Sigmoid colon (tissue), 3 donors: Measurements from ENCODE around the gene AQR.

Experiments used
- CTCF ChIP-seq, 4 experiments: fragments of 450-650 bp in 3 of 4; fragments of 200-600 bp in 1 of 4; IDR thresholded peaks; one replicate each; pipeline ENCODE4 v1.5.1; 2016 to 2019; ENCODE audit warnings: antibody characterized with exemption in 4 of 4, mild to moderate bottlenecking in 3 of 4, moderate library complexity in 2 of 4
- POLR2A ChIP-seq, 2 donors: fragments of 450-650 bp; IDR thresholded peaks; one replicate each; pipeline ENCODE4 v1.6.1; 2016; ENCODE audit warnings: antibody characterized with exemption in 2 of 2, mild to moderate bottlenecking in 2 of 2, moderate library complexity in 2 of 2

DNA sequence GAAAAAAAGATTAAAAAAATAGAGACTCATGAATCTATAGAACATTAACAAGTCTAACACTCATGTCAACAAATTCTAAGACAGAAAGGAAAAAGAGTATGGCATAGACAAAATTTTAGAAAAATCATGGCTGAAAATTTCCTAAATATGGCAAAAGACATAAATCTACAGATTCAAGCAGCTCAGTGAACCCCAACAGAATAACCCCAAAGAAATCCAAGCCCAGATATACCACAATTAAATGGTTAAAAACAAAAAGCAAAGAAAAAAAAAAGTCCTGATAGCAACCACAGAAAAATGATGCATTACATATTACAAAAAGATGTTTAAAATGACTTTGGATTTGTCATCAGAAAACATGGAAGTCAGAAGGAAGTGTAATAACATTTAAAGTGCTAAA lies 75.6 kb downstream of the AQR start:
- TF ChIP-seq CTCF (IDR thresholded peaks at IDR 0.05) (no peak), POLR2A (IDR thresholded peaks at IDR 0.05) (no peak)
